NB4 (cell line): ENCODE results near the gene NACA2.

Experiments used
- CTCF ChIP-seq: IDR thresholded peaks from one replicate; pipeline ENCODE4 v1.5.1; 2012; ENCODE audit warnings: low read depth, low read length
- MAX ChIP-seq: IDR thresholded peaks from 2 replicates; pipeline ENCODE4 v1.6.1; 2011; ENCODE audit warnings: low read depth, low read length
- MYC ChIP-seq: IDR thresholded peaks from 2 replicates; pipeline ENCODE4 v1.6.1; 2011; ENCODE audit warnings: low read depth, low read length
- POLR2A ChIP-seq: IDR thresholded peaks from 2 replicates; pipeline ENCODE4 v1.6.1; 2011; ENCODE audit warnings: mild to moderate bottlenecking; ENCODE audit not compliant: insufficient read length; ENCODE audit errors: extremely low read depth

GRCh38 chr17:61593426-61593825, 2.4 kb upstream of the NACA2 start:
- TF ChIP-seq CTCF (no peak), POLR2A (no peak), MYC (no peak), MAX (no peak)
